IMR-90 (cell line): ENCODE results near the gene UBQLN2. TPM values are rescaled to one million over a fixed set of nuclear protein-coding genes. Genes with fewer than 3 reads are reported as not detected.

Experiments used
- ATAC-seq: fragments of 200-7000 bp; cut with Tn5 transposase; 2 replicates; pipeline ENCODE4 v1.9.1; 2020; ENCODE audit warnings: low read depth, mild to moderate bottlenecking, moderate library complexity
- BruUV-seq: library from RNA; stranded (reverse); fragments of 400-500 nt; replicated peaks from 2 replicates; lab custom pipeline; 2021; lab: Mats Ljungman, UMichigan
- CTCF ChIA-PET: fragments of 300-600 bp; formaldehyde crosslinking; extraction: SDS; loops from one replicate; lab custom pipeline; 2021; ENCODE audit warnings: antibody characterized with exemption; lab: Yijun Ruan, JAX
- POLR2A ChIA-PET: fragments of 300-600 bp; sonication (Branson Sonifier 250); formaldehyde crosslinking; loops from one replicate; lab custom pipeline; 2022; ENCODE audit warnings: antibody characterized with exemption; ENCODE audit not compliant: unreplicated experiment; lab: Charles Lee
- DNase-seq: peaks from one replicate; pipeline ENCODE4 v3.0.0; 2013
- H2AFZ ChIP-seq: replicated peaks from 2 replicates; pipeline ENCODE3; 2013; ENCODE audit warnings: low read length, mild to moderate bottlenecking; ENCODE audit not compliant: poor library complexity
- H2AK5ac ChIP-seq: 2 replicates; pipeline ENCODE4 v1.6.1; 2013; ENCODE audit warnings: low read depth, low read length, inconsistent platforms
- H2AK9ac ChIP-seq: replicated peaks from 2 replicates; pipeline ENCODE3; 2013; ENCODE audit warnings: mild to moderate bottlenecking, low read depth, low read length, moderate library complexity; ENCODE audit not compliant: poor library complexity
- H2BK120ac ChIP-seq: 2 replicates; pipeline ENCODE4 v1.6.1; 2013; ENCODE audit warnings: low read depth, low read length, inconsistent platforms
- H2BK15ac ChIP-seq: 3 replicates; pipeline ENCODE4 v1.6.1; 2013; ENCODE audit warnings: low read depth, low read length, inconsistent platforms
- H2BK20ac ChIP-seq: 2 replicates; pipeline ENCODE4 v1.6.1; 2013; ENCODE audit warnings: low read depth, mild to moderate bottlenecking, inconsistent platforms, low read length, moderate library complexity
- H2BK5ac ChIP-seq: 2 replicates; pipeline ENCODE4 v1.6.1; 2013; ENCODE audit warnings: mild to moderate bottlenecking, low read depth, low read length, inconsistent platforms; ENCODE audit not compliant: poor library complexity, severe bottlenecking
- H3K14ac ChIP-seq: replicated peaks from 2 replicates; pipeline ENCODE4 v1.6.1; 2013; ENCODE audit warnings: low read depth, low read length, inconsistent platforms
- H3K18ac ChIP-seq: 2 replicates; pipeline ENCODE4 v1.6.1; 2013; ENCODE audit warnings: low read depth, low read length, control low read depth
- H3K23ac ChIP-seq: 2 replicates; pipeline ENCODE4 v1.6.1; 2013; ENCODE audit warnings: low read depth, low read length, inconsistent platforms
- H3K27ac ChIP-seq: 2 replicates; pipeline ENCODE4 v1.5.1; 2013; ENCODE audit warnings: mild to moderate bottlenecking, control low read depth, low read length; ENCODE audit not compliant: insufficient read depth
- H3K27me3 ChIP-seq: 2 replicates; pipeline ENCODE4 v1.6.1; 2013; ENCODE audit warnings: low read length; ENCODE audit not compliant: control insufficient read depth, insufficient read depth
- H3K36me3 ChIP-seq: 2 replicates; pipeline ENCODE4 v1.6.1; 2013; ENCODE audit warnings: low read length, mixed read lengths; ENCODE audit not compliant: control insufficient read depth, insufficient read depth
- H3K4ac ChIP-seq: 2 replicates; pipeline ENCODE4 v1.6.1; 2013; ENCODE audit warnings: low read depth, low read length, inconsistent platforms
- H3K4me1 ChIP-seq: 2 replicates; pipeline ENCODE4 v1.6.1; 2013; ENCODE audit warnings: low read length, mixed read lengths; ENCODE audit not compliant: control insufficient read depth, insufficient read depth
- H3K4me2 ChIP-seq: 2 replicates; pipeline ENCODE4 v1.6.1; 2013; ENCODE audit warnings: low read depth, mild to moderate bottlenecking, control low read depth, low read length, moderate library complexity
- H3K4me3 ChIP-seq: 2 replicates; pipeline ENCODE4 v1.5.1; 2013; ENCODE audit warnings: low read depth, mild to moderate bottlenecking, control low read depth, low read length, moderate library complexity; ENCODE audit not compliant: insufficient read depth
- H3K56ac ChIP-seq: 2 replicates; pipeline ENCODE4 v1.6.1; 2013; ENCODE audit warnings: low read length, inconsistent platforms; ENCODE audit not compliant: insufficient read depth; ENCODE audit errors: extremely low read depth
- H3K79me1 ChIP-seq, 2 experiments: 2 replicates each; pipeline ENCODE4 v1.6.1; 2013; ENCODE audit warnings: low read length in 2 of 2, inconsistent platforms in 1 of 2, low read depth in 1 of 2
- H3K9ac ChIP-seq: 2 replicates; pipeline ENCODE4 v1.6.1; 2013; ENCODE audit warnings: low read depth, low read length, control low read depth
- H3K9me1 ChIP-seq: 2 replicates; pipeline ENCODE4 v1.6.1; 2013; ENCODE audit warnings: low read length, inconsistent platforms; ENCODE audit not compliant: insufficient read depth
- H3K9me3 ChIP-seq: 2 replicates; pipeline ENCODE4 v1.6.1; 2013; ENCODE audit warnings: low read length; ENCODE audit not compliant: control insufficient read depth, insufficient read depth
- H4K20me1 ChIP-seq: 2 replicates; pipeline ENCODE4 v1.6.1; 2013; ENCODE audit warnings: low read length, inconsistent platforms; ENCODE audit not compliant: insufficient read depth
- H4K5ac ChIP-seq: 2 replicates; pipeline ENCODE4 v1.6.1; 2013; ENCODE audit warnings: mild to moderate bottlenecking, low read depth, low read length, control low read depth
- H4K8ac ChIP-seq, 2 experiments: 2 replicates each; pipeline ENCODE4 v1.6.1; 2013; ENCODE audit warnings: low read depth in 2 of 2, low read length in 2 of 2, control low read depth in 1 of 2, inconsistent platforms in 1 of 2
- H4K91ac ChIP-seq: 2 replicates; pipeline ENCODE4 v1.6.1; 2013; ENCODE audit warnings: low read depth, low read length, inconsistent platforms; ENCODE audit not compliant: insufficient read depth
- BHLHE40 ChIP-seq: fragments of 150-350 bp; IDR thresholded peaks from 2 replicates; pipeline ENCODE4 v1.6.1; 2016; ENCODE audit warnings: mild to moderate bottlenecking, low read depth, low read length
- CEBPB ChIP-seq: IDR thresholded peaks from 2 replicates; pipeline ENCODE4 v1.6.1; 2012; ENCODE audit warnings: low read depth, low read length, improper control_type of control experiment
- CHD1 ChIP-seq: IDR thresholded peaks from 2 replicates; pipeline ENCODE4 v1.6.1; 2012; ENCODE audit warnings: low read depth, low read length, improper control_type of control experiment
- CTCF ChIP-seq: conservative IDR thresholded peaks from 2 replicates; pipeline ENCODE4 v1.5.1; 2012; ENCODE audit warnings: mild to moderate bottlenecking, low read depth, low read length, improper control_type of control experiment
- ELK1 ChIP-seq: fragments of 150-350 bp; IDR thresholded peaks from 2 replicates; pipeline ENCODE4 v1.6.1; 2016; ENCODE audit warnings: low read depth, mild to moderate bottlenecking, low read length, moderate library complexity, borderline replicate concordance
- FOS ChIP-seq: fragments of 150-350 bp; IDR thresholded peaks from 2 replicates; pipeline ENCODE4 v1.6.1; 2016; ENCODE audit warnings: low read depth, low read length
- MAFK ChIP-seq: IDR thresholded peaks from 2 replicates; pipeline ENCODE4 v1.6.1; 2012; ENCODE audit warnings: low read depth, low read length, improper control_type of control experiment
- MAZ ChIP-seq: IDR thresholded peaks from 2 replicates; pipeline ENCODE4 v1.6.1; 2012; ENCODE audit warnings: low read depth, mild to moderate bottlenecking, low read length, improper control_type of control experiment, moderate library complexity, borderline replicate concordance
- MXI1 ChIP-seq: IDR thresholded peaks from 2 replicates; pipeline ENCODE4 v1.6.1; 2012; ENCODE audit warnings: low read depth, mild to moderate bottlenecking, low read length, moderate library complexity, borderline replicate concordance
- NFE2L2 ChIP-seq: fragments of 150-350 bp; IDR thresholded peaks from 2 replicates; pipeline ENCODE4 v1.6.1; 2016; ENCODE audit warnings: low read depth, mild to moderate bottlenecking, low read length
- POLR2A ChIP-seq: IDR thresholded peaks from 2 replicates; pipeline ENCODE4 v1.6.1; 2012; ENCODE audit warnings: mild to moderate bottlenecking, low read depth, low read length
- RAD21 ChIP-seq: IDR thresholded peaks from 2 replicates; pipeline ENCODE4 v1.6.1; 2012; ENCODE audit warnings: low read length, improper control_type of control experiment
- RCOR1 ChIP-seq: IDR thresholded peaks from 2 replicates; pipeline ENCODE4 v1.6.1; 2012; ENCODE audit warnings: mild to moderate bottlenecking, low read length, improper control_type of control experiment; ENCODE audit not compliant: insufficient replicate concordance
- RFX5 ChIP-seq: IDR thresholded peaks from 2 replicates; pipeline ENCODE4 v1.8.0; 2012; ENCODE audit warnings: low read depth, mild to moderate bottlenecking, low read length, moderate library complexity
- SMC3 ChIP-seq: fragments of 150-350 bp; IDR thresholded peaks from 2 replicates; pipeline ENCODE4 v1.6.1; 2016; ENCODE audit warnings: low read depth, mild to moderate bottlenecking, antibody characterized with exemption, low read length, moderate library complexity
- USF2 ChIP-seq: fragments of 150-350 bp; IDR thresholded peaks from 2 replicates; pipeline ENCODE4 v1.6.1; 2017; ENCODE audit warnings: mild to moderate bottlenecking, antibody characterized with exemption, low read length, low read depth
- WGBS, 2 experiments: methylation state at CpG; one replicate each; pipeline versions ENCODE4 v1.1.5 to v1.1.7; 2013; ENCODE audit warnings: missing lambda C conversion rate in 2 of 2; ENCODE audit not compliant: insufficient read length in 1 of 2; ENCODE audit errors: extremely low coverage in 2 of 2; 5-methylcytosine and 5-hydroxymethylcytosine counted together
- dilution Hi-C: fragments of 300-500 bp; cut with HindIII; formaldehyde crosslinking; loops from one replicate; pipeline ENCODE4 v1.14.3; 2018; ENCODE audit warnings: low sequenced_read_pairs; ENCODE audit not compliant: unreplicated experiment
- in situ Hi-C: fragments of 300-500 bp; cut with MboI; formaldehyde crosslinking; loops from 3 replicates; pipeline ENCODE4 v1.14.3; 2019; ENCODE audit warnings: low sequenced_read_pairs, inconsistent platforms, mixed read lengths
- intact Hi-C: fragments of 100-400 bp; cut with micrococcal nuclease; formaldehyde crosslinking; loops from 2 replicates; pipeline ENCODE4 v1.10.0; 2022
- polyA plus RNA-seq, 3 experiments: library from polyadenylated mRNA; depleted of rRNA; stranded (reverse); fragments of >200 nt; gene quantifications; 2 replicates each; pipeline ENCODE4 v1.2.3, GENCODE V29; 2012; ENCODE audit warnings: low replicate concordance in 1 of 3
- total RNA-seq: library from RNA; depleted of rRNA; stranded (reverse); fragments of >200 nt; gene quantifications from 2 replicates; pipeline ENCODE4 v1.2.3, GENCODE V29; 2012

Gene UBQLN2
- total and polyA plus RNA-seq, 2 of the 4 experiments (the other 2 are of a cell fraction), result 4.1 to 24.5 TPM

GRCh38 chrX:56615282-56615681 lies 51.9 kb downstream of the UBQLN2 start:
- POLR2A ChIA-PET, result no interaction called here
- Histone ChIP-seq H2BK20ac (no peak overlapping the region), H3K4me3 (no peak overlapping the region), H3K18ac (no peak overlapping the region), H3K9me3 (no peaks in the 10 kb centered on the region; the same call in 1 of the 2 replicates), H3K27me3 (no peaks in the 10 kb centered on the region), H2AK9ac (no peak overlapping the region), H3K4me1 (no peaks in the 10 kb centered on the region), H2BK5ac (no peak overlapping the region), H2BK15ac (no peak overlapping the region), H2BK120ac (no peak overlapping the region), H2AFZ (no peak overlapping the region), H3K79me1 (no peaks in the 10 kb centered on the region), H4K5ac (no peak overlapping the region), H4K20me1 (no peaks in the 10 kb centered on the region), H3K36me3 (no peaks in the 10 kb centered on the region), H3K4ac (no peak overlapping the region), H3K14ac (no peak overlapping the region), H3K9me1 (no peaks in the 10 kb centered on the region), H3K9ac (no peak overlapping the region), H4K91ac (no peak overlapping the region), H4K8ac (no peak overlapping the region), H3K4me2 (no peak overlapping the region), H3K56ac (no peak overlapping the region), H2AK5ac (no peak overlapping the region), H3K23ac (no peak overlapping the region), H3K27ac (no peak overlapping the region)
- ATAC-seq, result no peak
- dilution Hi-C loops, result no loop called here
- intact Hi-C loops, result no loop called here
- in situ Hi-C loops, result no loop called here
- CTCF ChIA-PET, result no interaction called here
- no peak for DNase-seq
- 80% methylated on average over 1 of the region's 2 CpGs; no CpG with 5 or more reads in 1 of the 2 experiments for WGBS, 2 experiments
- no TSS peak for BruUV-seq
- TF ChIP-seq MAZ (no peak), CTCF (no peak), MXI1 (no peak), NFE2L2 (no peak), CEBPB (no peak), POLR2A (no peak), RCOR1 (no peak), CHD1 (no peak), USF2 (no peak), ELK1 (no peak), RAD21 (no peak), BHLHE40 (no peak), RFX5 (no peak), MAFK (no peak), SMC3 (no peak), FOS (no peak)
